ENCODE data around the gene SLA2. TPM values are rescaled to one million over a fixed set of nuclear protein-coding genes. Genes with fewer than 3 reads are reported as not detected.
A peak's percentile ranks its signal among the peaks of the same experiment; 100 is the strongest.

The SLA2 gene
- total RNA-seq, 4 donors from 2014 or later = 0.14 to 0.88 TPM; not detected in 2

DNA sequence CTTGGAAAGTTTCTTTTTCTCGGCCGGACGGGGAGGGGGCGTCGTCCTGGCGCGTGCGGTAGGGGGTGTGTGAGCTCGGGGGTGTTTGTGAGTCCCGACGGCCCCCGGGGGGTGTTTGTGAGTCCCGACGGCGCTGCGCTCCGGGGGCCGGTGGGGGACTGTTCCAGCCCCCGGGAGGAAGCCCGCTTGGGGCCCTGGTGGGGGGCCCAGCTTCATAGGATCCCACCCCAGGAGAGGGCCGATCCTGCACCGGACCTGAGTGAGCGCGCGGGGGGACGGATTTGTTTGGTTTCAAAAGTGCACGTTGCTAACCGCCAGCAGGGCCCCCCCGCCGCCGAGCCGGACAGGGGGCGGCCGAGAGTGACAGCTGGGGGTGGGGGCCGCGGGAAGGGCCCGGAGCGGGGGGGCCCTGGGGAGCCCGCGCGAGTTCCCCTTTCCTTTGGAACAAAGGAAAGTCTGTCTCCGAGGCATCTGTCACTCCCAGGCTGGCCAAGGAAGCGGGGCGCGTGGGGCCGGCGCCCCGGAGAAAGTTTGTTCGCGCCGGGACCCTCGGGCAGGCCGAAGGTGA lies 72.1 kb downstream of the SLA2 start:
- TF ChIP-seq, protein P1, sequence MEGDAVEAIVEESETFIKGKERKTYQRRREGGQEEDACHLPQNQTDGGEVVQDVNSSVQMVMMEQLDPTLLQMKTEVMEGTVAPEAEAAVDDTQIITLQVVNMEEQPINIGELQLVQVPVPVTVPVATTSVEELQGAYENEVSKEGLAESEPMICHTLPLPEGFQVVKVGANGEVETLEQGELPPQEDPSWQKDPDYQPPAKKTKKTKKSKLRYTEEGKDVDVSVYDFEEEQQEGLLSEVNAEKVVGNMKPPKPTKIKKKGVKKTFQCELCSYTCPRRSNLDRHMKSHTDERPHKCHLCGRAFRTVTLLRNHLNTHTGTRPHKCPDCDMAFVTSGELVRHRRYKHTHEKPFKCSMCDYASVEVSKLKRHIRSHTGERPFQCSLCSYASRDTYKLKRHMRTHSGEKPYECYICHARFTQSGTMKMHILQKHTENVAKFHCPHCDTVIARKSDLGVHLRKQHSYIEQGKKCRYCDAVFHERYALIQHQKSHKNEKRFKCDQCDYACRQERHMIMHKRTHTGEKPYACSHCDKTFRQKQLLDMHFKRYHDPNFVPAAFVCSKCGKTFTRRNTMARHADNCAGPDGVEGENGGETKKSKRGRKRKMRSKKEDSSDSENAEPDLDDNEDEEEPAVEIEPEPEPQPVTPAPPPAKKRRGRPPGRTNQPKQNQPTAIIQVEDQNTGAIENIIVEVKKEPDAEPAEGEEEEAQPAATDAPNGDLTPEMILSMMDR (IDR thresholded peaks at IDR 0.05) = peak in 1 of 4 experiments; percentile 3
- TF ChIP-seq POLR2A (IDR thresholded peaks at IDR 0.05) = no peak
- intact Hi-C loops (cut with DNase I; ENCODE audit: low total_unique reads) = no loop called here
- peak; percentile 33 to 44 for DNase-seq

DNA sequence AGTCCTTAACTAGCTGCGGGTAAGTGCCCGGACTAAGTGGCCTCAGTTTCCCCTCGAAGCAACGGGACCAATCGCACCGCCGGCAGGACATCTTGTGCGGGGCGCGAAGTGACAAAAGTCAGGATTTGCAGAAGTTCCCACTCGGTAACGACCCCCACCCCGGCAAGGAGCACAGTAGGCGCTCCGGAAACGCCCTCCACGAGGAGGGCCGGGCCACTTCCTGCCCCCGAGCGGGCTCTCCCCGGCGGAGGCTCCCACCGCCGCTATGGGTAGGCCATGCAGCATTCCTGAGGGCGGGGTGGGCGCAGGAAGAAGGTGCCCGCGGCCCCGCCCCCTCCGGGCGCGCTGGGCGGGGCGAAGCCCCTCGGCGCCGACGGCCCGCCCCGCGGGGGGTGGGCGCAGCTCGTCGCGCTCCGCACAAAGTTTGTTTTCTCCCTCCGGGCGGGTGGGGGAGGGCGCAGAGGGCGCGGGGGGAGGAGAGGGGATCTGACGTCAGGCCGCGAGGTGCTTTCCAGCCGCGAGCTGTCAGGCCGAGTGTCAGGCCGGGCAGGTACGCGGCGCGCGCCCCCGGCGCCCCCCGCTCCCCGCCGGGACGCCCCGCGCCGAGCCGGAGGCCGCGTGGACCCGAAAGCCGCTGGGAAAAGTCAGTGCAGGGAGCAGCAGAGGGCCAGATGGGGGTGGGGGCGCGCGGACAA lies 72.7 kb downstream of the SLA2 start, which contains the start of gene TGIF2:
TSS of gene TGIF2 (plus strand) at position 495 of the 695 bp plus-strand sequence. CDS start 5,178 bp downstream, outside the sequence.
- intact Hi-C loops (cut with DNase I; ENCODE audit: low total_unique reads) = no loop called here
- H3K9me3 ChIP-seq = no peaks in the 10 kb centered on the region
- no peaks in the 10 kb centered on the region for H3K27me3 ChIP-seq
- DNase-seq = peak; percentile 88
- TF ChIP-seq POLR2A (IDR thresholded peaks at IDR 0.05) = peak; percentile 64 to 71
- TF ChIP-seq, protein P1 (IDR thresholded peaks at IDR 0.05) = peak in 1 of 4 experiments; percentile 5
- H3K4me1 ChIP-seq = peaks cover 0 to 8% of the 10 kb centered on the region in 2 donors
- no peaks in the 10 kb centered on the region for H3K36me3 ChIP-seq
- peak within 1 kb of the TSS; percentile 90 to 99 for H3K27ac ChIP-seq
- H3K4me3 ChIP-seq = peak within 1 kb of the TSS; percentile 75 to 90

More for the DNA sequence above, 72.1 kb downstream of the SLA2 start:
- peak overlapping the region; percentile 75 to 90 for H3K4me3 ChIP-seq
- H3K4me1 ChIP-seq = peaks cover 0 to 8% of the 10 kb centered on the region in 2 donors
- no peaks in the 10 kb centered on the region for H3K27me3 ChIP-seq
- peak overlapping the region; percentile 90 to 99 for H3K27ac ChIP-seq
- no peaks in the 10 kb centered on the region for H3K36me3 ChIP-seq
- no peaks in the 10 kb centered on the region for H3K9me3 ChIP-seq

DNA sequence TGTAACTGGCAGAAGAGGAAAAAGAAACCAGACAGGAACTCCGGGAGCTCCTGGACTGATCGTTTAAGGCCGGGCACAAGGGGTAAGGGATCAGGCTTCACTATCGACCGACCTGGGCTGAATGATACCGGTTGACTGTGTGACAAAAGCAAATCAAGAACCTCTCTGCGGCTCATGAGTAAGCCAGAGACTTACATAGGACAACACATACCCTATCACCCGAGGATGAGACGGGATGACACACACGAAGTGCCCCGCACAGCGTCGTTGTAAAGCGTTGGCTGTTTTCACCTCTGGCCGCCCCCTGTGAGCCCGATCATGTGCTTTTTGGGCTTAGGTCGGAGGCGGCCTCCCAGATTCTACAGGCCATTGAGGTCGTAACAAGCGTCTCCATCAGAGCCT lies 73.3 kb downstream of the SLA2 start:
- Histone ChIP-seq H3K27me3 (no peaks in the 10 kb centered on the region), H3K9me3 (no peaks in the 10 kb centered on the region), H3K36me3 (no peaks in the 10 kb centered on the region), H3K4me1 (peaks cover 0 to 8% of the 10 kb centered on the region in 2 donors), H3K4me3 (peak overlapping the region; percentile 75 to 90), H3K27ac (peak overlapping the region; percentile 90 to 99)
- DNase-seq = no peak
- TF ChIP-seq, protein P1 (IDR thresholded peaks at IDR 0.05) = no peak
- intact Hi-C loops (cut with DNase I; ENCODE audit: low total_unique reads) = no loop called here

DNA sequence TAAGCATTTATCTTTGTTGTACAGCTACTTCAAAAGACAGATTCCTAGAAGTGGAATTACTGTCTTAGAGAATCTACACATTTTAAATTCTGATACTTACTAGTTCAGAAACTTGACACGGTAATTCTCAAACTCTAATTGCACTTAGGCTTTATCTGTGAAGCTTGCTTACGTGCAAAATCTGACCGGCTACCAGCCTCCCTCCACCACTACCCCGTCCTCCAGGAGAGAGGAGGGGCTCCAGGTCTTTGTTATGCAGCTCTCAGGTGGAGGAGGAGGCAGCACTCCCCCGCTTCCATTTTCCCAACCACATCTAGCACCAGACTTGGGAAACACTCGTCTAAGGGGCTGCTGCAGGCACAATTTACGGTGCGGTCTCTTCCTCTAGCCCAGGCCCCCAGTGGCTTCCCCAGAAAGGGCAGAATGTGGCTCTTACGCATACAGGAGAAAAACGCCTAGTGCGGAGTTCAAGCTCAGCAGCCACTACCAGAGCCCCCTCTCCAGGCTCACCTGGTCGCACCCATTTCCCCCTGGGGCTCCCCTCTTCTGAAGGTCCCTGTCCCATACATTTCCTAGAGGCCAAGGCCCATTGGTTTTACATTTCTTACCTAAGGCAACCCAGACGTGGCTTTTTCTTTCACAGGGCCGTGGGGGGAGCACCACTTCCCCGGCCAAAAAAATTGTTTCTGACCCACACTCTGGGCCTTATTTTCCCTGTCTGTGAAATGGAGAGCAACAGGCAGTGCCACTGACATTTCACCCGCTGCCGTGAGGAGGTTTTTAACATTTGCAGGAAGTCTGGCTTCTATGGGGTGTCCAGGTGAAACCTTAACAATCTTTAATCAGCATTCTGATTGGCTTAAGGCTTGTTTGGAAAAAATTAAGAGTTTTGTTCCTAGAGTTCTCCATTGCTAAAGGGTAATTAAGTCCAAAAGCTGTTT lies 74.2 kb downstream of the SLA2 start:
- DNase-seq = no peak
- no peak overlapping the region for H3K4me3 ChIP-seq

More for the DNA sequence above, 74.2 kb downstream of the SLA2 start:
- no peaks in the 10 kb centered on the region for H3K27me3 ChIP-seq
- no peak for TF ChIP-seq POLR2A (IDR thresholded peaks at IDR 0.05)
- TF ChIP-seq, protein P1 (IDR thresholded peaks at IDR 0.05) = no peak
- peak overlapping the region; percentile 90 to 99 for H3K27ac ChIP-seq
- H3K9me3 ChIP-seq = no peaks in the 10 kb centered on the region
- intact Hi-C loops (cut with DNase I; ENCODE audit: low total_unique reads) = no loop called here
- H3K36me3 ChIP-seq = no peaks in the 10 kb centered on the region
- peaks cover 0 to 8% of the 10 kb centered on the region in 2 donors for H3K4me1 ChIP-seq

All from uterus (tissue), 4 donors.